ENCODE results near the gene TBC1D8B.

TBC1D8B gene

DNA sequence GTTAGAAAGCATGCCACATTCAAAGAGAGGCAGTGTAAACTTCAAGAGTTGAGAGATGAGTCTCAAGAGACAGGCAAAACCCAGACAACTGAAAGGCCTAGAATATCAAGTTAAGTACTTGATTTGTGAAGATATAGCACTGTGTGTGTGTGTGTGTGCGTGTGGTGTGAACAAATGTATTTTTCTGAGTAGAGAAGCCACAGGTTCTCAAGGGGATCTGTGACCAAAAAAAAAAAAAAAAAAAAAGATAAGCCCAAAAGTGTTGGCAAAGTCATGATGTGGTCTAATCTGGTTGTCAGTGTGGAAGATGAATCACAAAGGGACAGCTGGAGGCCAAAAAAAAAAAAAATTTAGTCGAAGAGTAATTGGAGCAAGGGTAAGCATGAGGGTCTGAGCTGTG lies 96.8 kb downstream of the TBC1D8B start:
- TF ChIP-seq, protein P1, sequence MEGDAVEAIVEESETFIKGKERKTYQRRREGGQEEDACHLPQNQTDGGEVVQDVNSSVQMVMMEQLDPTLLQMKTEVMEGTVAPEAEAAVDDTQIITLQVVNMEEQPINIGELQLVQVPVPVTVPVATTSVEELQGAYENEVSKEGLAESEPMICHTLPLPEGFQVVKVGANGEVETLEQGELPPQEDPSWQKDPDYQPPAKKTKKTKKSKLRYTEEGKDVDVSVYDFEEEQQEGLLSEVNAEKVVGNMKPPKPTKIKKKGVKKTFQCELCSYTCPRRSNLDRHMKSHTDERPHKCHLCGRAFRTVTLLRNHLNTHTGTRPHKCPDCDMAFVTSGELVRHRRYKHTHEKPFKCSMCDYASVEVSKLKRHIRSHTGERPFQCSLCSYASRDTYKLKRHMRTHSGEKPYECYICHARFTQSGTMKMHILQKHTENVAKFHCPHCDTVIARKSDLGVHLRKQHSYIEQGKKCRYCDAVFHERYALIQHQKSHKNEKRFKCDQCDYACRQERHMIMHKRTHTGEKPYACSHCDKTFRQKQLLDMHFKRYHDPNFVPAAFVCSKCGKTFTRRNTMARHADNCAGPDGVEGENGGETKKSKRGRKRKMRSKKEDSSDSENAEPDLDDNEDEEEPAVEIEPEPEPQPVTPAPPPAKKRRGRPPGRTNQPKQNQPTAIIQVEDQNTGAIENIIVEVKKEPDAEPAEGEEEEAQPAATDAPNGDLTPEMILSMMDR (conservative IDR thresholded peaks at IDR 0.05; ENCODE audit: low read depth, low read length) = no peak
- no peak for DNase-seq (ENCODE audit: low read depth)
- H3K4me3 ChIP-seq (ENCODE audit: low read length) = no peak overlapping the region

DNA sequence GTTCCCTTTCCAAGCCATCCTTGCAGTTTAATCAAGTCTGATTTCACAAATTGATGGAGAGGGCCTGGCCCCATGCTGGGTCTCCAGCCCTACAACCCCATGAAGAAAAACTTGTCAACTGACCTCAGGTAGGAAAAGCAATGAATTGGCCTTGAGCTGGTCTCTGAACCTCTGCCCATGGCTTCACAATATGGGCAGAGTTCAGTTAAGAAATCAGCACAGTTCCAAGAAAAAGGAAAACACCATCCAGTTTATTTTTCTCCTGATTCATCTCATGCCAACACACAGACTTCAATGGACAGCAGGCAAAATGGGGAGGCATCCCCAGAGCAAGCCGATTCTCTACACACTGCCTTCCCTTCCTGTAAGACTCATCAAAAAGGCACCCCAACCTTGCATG lies 97.4 kb downstream of the TBC1D8B start:
- H3K4me3 ChIP-seq (ENCODE audit: low read length) = no peak overlapping the region
- no peak for DNase-seq (ENCODE audit: low read depth)
- TF ChIP-seq, protein P1 (conservative IDR thresholded peaks at IDR 0.05; ENCODE audit: low read depth, low read length) = no peak

DNA sequence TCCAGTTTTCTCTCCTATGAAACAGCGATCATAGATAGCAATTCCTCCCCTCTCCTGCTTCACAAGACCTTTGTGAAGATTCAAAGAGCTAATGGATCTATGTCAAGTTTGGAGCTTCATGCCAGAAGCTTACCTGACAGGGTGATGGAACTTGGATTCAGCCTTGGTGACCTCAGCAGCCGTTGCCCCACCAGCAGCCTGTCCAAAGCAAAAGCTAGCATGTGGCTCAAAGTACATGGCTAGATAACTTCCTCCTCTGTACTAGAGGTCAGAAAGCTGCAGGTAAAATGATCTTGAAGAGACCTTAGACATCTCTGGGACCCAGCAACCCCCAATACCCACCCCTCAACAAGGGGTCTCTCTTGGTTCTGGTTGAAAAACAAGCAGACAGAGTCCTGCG lies 98.9 kb downstream of the TBC1D8B start:
- no peak for DNase-seq (ENCODE audit: low read depth)
- TF ChIP-seq, protein P1 (conservative IDR thresholded peaks at IDR 0.05; ENCODE audit: low read depth, low read length) = no peak
- H3K4me3 ChIP-seq (ENCODE audit: low read length) = no peak overlapping the region

DNA sequence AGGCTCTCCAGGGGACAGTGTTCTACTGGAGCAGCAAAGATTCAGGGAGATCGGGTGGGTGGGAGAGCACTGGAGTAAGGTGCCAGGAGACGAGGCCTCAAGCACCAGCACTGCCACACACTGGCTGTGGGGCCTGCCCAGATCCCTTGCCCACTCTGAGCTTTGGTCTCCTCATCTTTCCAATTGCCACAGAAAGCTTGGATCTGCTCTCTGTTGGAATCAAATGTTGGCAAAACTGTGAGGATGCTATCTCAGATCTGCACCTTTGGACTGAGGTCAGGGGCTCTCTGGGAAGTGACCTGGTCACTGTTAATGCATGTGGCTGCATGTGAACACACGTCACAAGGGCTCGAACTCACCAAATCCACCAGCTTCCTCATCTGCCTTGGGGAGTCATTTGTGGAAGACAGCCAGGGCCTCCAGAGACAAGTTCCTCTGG lies 99.3 kb downstream of the TBC1D8B start:
- no peak overlapping the region for H3K4me3 ChIP-seq (ENCODE audit: low read length)
- TF ChIP-seq, protein P1 (conservative IDR thresholded peaks at IDR 0.05; ENCODE audit: low read depth, low read length) = no peak
- no peak for DNase-seq (ENCODE audit: low read depth)

DNA sequence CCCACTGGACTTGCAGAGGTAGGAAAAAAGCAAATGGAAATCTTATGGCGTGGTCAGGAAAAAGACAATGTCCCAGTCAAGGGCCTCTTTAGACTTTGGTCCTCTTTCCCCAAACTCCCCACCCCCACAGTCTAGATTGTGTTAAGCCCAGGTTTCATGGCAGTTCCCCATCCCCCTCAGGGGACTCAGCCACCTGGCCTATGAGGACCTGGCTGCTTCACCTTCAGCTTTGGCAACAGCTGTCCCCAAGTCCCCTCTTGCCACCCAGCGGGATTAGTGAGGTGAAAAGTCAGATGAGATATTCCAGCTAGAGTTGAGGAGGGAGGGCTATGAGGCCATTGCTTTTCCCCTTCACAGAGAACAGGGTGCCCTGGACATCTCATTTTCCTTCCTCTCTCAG lies 100.2 kb downstream of the TBC1D8B start:
- no peak for DNase-seq (ENCODE audit: low read depth)
- no peak overlapping the region for H3K4me3 ChIP-seq (ENCODE audit: low read length)
- TF ChIP-seq, protein P1 (conservative IDR thresholded peaks at IDR 0.05; ENCODE audit: low read depth, low read length) = no peak

DNA sequence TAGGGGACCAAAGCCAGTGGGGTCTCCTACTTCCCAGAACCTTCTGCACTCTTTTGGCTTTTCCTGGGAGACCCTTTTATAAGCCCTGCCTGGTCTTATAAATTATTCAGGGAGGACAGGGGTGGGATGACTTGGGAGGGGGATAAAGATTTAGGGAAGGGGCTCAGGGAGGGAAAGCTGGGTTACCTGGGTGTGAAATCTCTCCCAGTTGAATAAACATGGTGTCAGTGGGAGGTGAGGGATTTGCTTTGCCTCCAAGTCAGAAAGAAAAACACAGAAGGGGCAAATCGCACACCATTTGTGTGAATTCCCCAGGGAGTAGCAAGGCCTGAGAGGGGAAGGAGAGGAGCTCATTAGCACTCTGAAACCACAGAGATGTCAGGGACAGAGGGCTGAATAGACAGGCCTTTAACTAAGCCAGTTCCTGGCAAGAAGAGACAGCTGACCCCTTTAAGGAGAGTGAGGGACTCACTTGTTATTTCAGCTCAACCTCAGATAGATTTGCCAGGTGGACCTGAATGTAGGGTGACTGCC lies 100.9 kb downstream of the TBC1D8B start, which contains the start of gene RIPPLY1:
TSS of gene RIPPLY1 (minus strand) at position 51 of the 534 bp plus-strand sequence. CDS start 54 bp downstream, outside the sequence.
- TF ChIP-seq, protein P1 (conservative IDR thresholded peaks at IDR 0.05; ENCODE audit: low read depth, low read length) = no peak
- DNase-seq (ENCODE audit: low read depth) = no peak
- no peak within 1 kb of the TSS for H3K4me3 ChIP-seq (ENCODE audit: low read length)

DNA sequence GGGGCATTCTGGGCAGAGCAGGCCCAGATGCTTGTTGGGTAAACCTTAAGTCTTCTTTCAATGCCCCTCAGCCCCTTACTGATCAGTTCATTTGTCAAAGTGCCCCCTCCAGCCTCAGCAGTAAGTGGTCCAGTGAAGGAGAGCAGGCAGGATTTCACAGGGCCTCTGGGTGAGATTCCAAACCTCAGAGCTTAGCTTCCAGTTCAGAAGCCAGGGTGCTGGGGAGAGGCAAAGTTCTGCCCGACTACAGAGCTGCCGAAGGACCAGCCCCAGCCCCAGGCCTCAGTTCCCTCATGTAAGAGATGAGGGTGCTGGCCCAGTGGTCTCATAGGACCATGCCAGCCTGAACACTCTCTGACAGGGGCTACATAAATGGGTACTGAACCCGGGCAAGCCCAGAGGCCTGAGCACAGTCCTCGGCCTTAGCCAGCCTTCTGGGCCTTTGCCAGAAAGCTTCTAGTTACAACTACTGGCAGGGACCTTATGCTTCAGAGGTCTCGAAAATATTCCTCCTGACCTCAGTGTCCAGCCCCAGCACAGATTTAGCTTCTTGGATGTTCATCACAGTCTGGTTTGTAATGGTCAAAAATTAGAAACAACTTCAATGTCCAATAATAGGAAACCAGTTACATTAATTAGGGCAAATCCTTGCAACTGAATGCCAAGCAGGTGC lies 101.5 kb downstream of the TBC1D8B start:
- TF ChIP-seq, protein P1 (conservative IDR thresholded peaks at IDR 0.05; ENCODE audit: low read depth, low read length) = no peak

More for the DNA sequence above, 101.5 kb downstream of the TBC1D8B start:
- no peak overlapping the region for H3K4me3 ChIP-seq (ENCODE audit: low read length)
- no peak for DNase-seq (ENCODE audit: low read depth)
